ENCODE results near the gene MBOAT2. TPM values are rescaled to one million over a fixed set of nuclear protein-coding genes. Genes with fewer than 3 reads are reported as not detected.

MBOAT2 gene
- total RNA-seq, 1 experiment from 2014 or later = 40.9 TPM

DNA sequence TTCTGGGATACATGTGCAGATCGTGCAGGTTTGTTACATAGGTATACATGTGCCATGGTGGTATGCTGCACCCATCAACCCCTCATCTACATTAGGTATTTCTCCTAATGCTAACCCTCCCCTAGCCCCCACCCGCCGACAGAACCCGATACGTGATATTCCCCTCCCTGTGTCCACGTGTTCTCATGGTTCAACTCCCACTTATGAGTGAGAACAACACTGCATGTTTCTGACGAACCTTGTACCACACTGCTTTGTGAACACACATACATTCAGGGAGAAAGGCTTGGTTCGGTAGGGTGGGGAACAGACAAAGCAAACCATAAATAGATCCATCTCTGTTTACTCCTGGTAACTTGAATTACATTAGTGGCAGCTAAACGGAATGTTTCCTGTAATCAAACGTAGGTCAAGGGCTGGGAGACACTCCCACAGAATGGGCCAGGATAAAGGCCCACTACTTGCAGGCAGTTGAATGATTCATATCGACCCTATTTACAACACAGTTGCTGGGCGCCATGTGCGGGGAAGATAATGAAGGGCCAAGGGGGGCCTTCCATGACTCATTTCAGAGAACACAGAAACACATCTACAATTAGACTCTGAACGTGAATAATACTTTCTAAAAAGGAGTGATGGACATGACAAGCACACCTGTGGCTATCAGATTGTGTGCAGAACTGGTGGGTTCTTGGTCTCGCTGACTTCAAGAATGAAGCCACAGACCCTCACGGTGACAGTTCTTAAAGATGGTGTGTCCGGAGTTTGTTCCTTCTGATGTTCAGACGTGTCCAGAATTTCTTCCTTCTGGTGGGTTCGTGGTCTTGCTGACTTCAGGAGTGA is 109.3 kb downstream of the MBOAT2 start:
- Mint-ChIP-seq H3K27me3 (ENCODE audit: unreplicated experiment) (no peaks in the 10 kb centered on the region), H3K4me1 (ENCODE audit: low read depth, unreplicated experiment) (peaks cover 7% of the 10 kb centered on the region), H3K27ac (ENCODE audit: unreplicated experiment) (no peak overlapping the region), H3K36me3 (ENCODE audit: insufficient read depth, unreplicated experiment) (no peaks in the 10 kb centered on the region), H3K4me3 (ENCODE audit: low read depth, unreplicated experiment) (no peak overlapping the region), H3K9me3 (ENCODE audit: low read depth, unreplicated experiment) (peaks cover 3% of the 10 kb centered on the region)
- intact Hi-C loops (cut with micrococcal nuclease; ENCODE audit: unreplicated experiment) = no loop called here
- BruUV-seq (replicated peaks) = no TSS peak
- CTCF ChIA-PET = no interaction called here
- no peak for DNase-seq
- TF ChIP-seq, protein P1, sequence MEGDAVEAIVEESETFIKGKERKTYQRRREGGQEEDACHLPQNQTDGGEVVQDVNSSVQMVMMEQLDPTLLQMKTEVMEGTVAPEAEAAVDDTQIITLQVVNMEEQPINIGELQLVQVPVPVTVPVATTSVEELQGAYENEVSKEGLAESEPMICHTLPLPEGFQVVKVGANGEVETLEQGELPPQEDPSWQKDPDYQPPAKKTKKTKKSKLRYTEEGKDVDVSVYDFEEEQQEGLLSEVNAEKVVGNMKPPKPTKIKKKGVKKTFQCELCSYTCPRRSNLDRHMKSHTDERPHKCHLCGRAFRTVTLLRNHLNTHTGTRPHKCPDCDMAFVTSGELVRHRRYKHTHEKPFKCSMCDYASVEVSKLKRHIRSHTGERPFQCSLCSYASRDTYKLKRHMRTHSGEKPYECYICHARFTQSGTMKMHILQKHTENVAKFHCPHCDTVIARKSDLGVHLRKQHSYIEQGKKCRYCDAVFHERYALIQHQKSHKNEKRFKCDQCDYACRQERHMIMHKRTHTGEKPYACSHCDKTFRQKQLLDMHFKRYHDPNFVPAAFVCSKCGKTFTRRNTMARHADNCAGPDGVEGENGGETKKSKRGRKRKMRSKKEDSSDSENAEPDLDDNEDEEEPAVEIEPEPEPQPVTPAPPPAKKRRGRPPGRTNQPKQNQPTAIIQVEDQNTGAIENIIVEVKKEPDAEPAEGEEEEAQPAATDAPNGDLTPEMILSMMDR (IDR thresholded peaks at IDR 0.05; ENCODE audit: unreplicated experiment) = no peak

DNA sequence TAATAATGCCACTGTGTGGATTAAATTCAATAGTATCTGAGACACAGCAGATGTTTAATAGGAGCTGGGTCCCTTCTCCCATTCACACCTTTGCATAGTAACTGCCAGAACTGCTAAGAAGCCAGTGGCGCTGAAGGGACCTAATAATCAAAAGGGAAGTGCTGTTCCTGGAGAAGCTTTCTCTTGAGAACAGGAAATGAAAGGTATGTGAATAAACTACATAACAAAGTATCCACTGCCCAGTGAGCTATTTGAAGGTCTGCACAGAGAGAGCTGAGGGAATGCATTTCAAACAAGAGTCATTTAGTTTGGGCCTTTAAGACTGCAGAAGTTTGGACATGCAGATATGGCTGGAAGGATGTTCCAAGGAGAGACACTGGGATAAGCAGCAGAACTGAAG is 110.0 kb downstream of the MBOAT2 start:
- no peak overlapping the region for H3K27ac Mint-ChIP-seq (ENCODE audit: unreplicated experiment)

DNA sequence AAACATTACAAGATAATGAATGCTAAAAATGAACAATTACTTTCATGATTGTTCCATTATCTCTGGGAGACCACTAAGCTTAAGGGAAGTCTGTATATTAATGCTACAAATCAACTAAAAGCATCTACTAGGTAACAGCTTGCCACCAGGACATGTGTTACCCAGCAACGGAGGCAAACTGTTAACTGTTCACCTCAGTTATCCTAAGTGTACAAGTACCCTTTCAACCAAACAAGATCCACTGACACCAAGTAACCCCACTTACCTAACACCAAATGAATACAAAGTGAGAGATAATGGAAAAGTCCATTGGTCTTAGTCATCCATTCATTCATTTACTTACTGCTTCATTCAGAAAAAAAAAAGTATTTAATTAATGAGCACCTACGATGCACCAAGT is 111.4 kb downstream of the MBOAT2 start:
- no peak for DNase-seq
- intact Hi-C loops (cut with micrococcal nuclease; ENCODE audit: unreplicated experiment) = no loop called here
- H3K9me3 Mint-ChIP-seq (ENCODE audit: low read depth, unreplicated experiment) = peaks cover 2% of the 10 kb centered on the region
- H3K27me3 Mint-ChIP-seq (ENCODE audit: unreplicated experiment) = no peaks in the 10 kb centered on the region
- no peak overlapping the region for H3K27ac Mint-ChIP-seq (ENCODE audit: unreplicated experiment)
- TF ChIP-seq, protein P1 (IDR thresholded peaks at IDR 0.05; ENCODE audit: unreplicated experiment) = no peak
- H3K4me3 Mint-ChIP-seq (ENCODE audit: low read depth, unreplicated experiment) = no peak overlapping the region
- H3K36me3 Mint-ChIP-seq (ENCODE audit: insufficient read depth, unreplicated experiment) = no peaks in the 10 kb centered on the region
- BruUV-seq (replicated peaks) = no TSS peak
- CTCF ChIA-PET = no interaction called here
- H3K4me1 Mint-ChIP-seq (ENCODE audit: low read depth, unreplicated experiment) = peaks cover 7% of the 10 kb centered on the region

More for the DNA sequence above, 110.0 kb downstream of the MBOAT2 start:
- Mint-ChIP-seq H3K36me3 (ENCODE audit: insufficient read depth, unreplicated experiment) (no peaks in the 10 kb centered on the region), H3K4me1 (ENCODE audit: low read depth, unreplicated experiment) (peaks cover 7% of the 10 kb centered on the region), H3K27me3 (ENCODE audit: unreplicated experiment) (no peaks in the 10 kb centered on the region), H3K4me3 (ENCODE audit: low read depth, unreplicated experiment) (no peak overlapping the region), H3K9me3 (ENCODE audit: low read depth, unreplicated experiment) (peaks cover 3% of the 10 kb centered on the region)
- no TSS peak for BruUV-seq (replicated peaks)
- CTCF ChIA-PET = interaction anchor here (0.7 kb wide), 1 partner anchor 31 kb away, joined by 3 read pairs; no protein-coding TSS in a partner anchor
- intact Hi-C loops (cut with micrococcal nuclease; ENCODE audit: unreplicated experiment) = no loop called here
- no peak for DNase-seq
- TF ChIP-seq, protein P1 (IDR thresholded peaks at IDR 0.05; ENCODE audit: unreplicated experiment) = no peak

DNA sequence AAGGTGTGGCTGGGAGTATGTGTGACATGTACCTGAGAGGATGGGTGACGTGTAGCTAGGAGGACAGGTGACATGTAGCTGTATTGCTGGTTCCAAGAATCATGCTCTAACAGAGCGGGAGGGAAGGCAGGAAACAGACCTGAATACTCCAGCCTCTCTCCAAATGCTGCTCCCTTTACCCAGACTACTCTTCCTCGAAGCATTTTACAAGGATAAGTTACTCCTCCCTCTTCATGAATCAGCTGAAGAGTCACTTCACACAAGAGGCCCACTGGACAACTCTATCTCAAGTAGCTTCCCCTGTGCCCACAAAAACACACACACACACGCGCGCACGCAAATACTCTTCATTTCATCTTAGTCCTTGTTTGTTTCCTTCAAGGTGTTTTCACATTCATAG is 113.5 kb downstream of the MBOAT2 start:
- H3K36me3 Mint-ChIP-seq (ENCODE audit: insufficient read depth, unreplicated experiment) = no peaks in the 10 kb centered on the region
- BruUV-seq (replicated peaks) = no TSS peak
- CTCF ChIA-PET = no interaction called here
- H3K9me3 Mint-ChIP-seq (ENCODE audit: low read depth, unreplicated experiment) = no peaks in the 10 kb centered on the region
- intact Hi-C loops (cut with micrococcal nuclease; ENCODE audit: unreplicated experiment) = no loop called here
- H3K4me3 Mint-ChIP-seq (ENCODE audit: low read depth, unreplicated experiment) = no peak overlapping the region
- TF ChIP-seq, protein P1 (IDR thresholded peaks at IDR 0.05; ENCODE audit: unreplicated experiment) = no peak
- no peak overlapping the region for H3K27ac Mint-ChIP-seq (ENCODE audit: unreplicated experiment)
- H3K4me1 Mint-ChIP-seq (ENCODE audit: low read depth, unreplicated experiment) = peaks cover 7% of the 10 kb centered on the region
- DNase-seq = no peak
- H3K27me3 Mint-ChIP-seq (ENCODE audit: unreplicated experiment) = no peaks in the 10 kb centered on the region
